PFSK-1 (cell line): ENCODE data around the gene PRDM16.

Experiments
- FOXP2 ChIP-seq: optimal IDR thresholded peaks from 2 replicates; pipeline ENCODE3; 2011; ENCODE audit warnings: borderline replicate concordance, control low read depth, inconsistent platforms; ENCODE audit not compliant: insufficient read depth; ENCODE audit errors: extremely low read length, extremely low read depth
- POLR2AphosphoS5 ChIP-seq: IDR thresholded peaks from 2 replicates; pipeline ENCODE4 v1.6.1; 2012; ENCODE audit warnings: low read depth, mild to moderate bottlenecking, control low read depth, low read length, moderate library complexity
- SIN3A ChIP-seq: IDR thresholded peaks from 2 replicates; pipeline ENCODE4 v1.6.1; 2012; ENCODE audit warnings: mild to moderate bottlenecking, low read length, moderate library complexity, borderline replicate concordance; ENCODE audit not compliant: insufficient read depth
- TAF1 ChIP-seq: IDR thresholded peaks from 2 replicates; pipeline ENCODE4 v1.6.1; 2012; ENCODE audit warnings: low read length, control low read depth, borderline replicate concordance; ENCODE audit not compliant: insufficient read depth
- TF ChIP-seq, protein P1 (sequence below), 2 experiments: IDR thresholded peaks; 2 replicates each; pipeline versions ENCODE4 v1.6.1 to v1.8.0; 2011 to 2012; ENCODE audit warnings: low read depth in 2 of 2, low read length in 2 of 2, control low read depth in 1 of 2, inconsistent platforms in 1 of 2, mild to moderate bottlenecking in 1 of 2, moderate library complexity in 1 of 2; ENCODE audit not compliant: insufficient read depth in 1 of 2

The PRDM16 gene

DNA sequence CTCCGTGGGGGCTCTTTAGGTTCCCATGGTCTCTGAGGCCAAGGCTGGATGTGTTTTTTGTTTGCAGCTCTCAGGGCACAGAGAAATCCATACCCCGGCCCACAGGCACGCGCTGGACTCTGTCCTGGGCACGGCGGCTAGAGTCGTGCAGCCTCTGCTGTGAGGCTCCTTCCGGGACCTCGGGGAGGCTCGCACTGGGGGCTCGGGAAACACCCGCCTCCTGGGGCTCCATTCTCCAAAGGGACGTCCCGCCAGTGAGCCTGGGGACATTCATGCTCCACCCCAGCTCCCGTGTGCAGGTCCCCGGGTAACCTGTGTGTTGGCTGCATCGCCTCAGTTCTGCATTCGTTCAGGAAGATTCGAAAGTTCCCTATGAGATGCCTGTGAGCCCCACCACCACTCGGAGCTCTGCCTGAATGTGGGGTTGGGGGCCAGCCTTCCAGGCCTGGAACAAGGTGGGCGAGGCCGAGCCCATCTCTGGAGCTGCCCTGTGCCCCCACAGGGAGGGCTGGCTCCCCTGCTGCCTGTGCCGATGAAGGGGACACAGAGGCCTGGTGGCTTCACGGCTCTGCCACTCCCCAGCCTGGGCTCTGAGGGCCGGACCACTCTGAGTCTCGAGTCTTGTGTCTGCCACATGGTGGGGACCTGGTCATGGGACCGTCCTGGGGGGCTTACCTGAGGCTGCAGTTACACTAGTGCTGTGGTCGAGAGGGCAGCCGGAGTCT, 203.5 kb downstream of the PRDM16 start:
- TF ChIP-seq POLR2AphosphoS5 = no peak
- TF ChIP-seq SIN3A = no peak
- TF ChIP-seq, protein P1, sequence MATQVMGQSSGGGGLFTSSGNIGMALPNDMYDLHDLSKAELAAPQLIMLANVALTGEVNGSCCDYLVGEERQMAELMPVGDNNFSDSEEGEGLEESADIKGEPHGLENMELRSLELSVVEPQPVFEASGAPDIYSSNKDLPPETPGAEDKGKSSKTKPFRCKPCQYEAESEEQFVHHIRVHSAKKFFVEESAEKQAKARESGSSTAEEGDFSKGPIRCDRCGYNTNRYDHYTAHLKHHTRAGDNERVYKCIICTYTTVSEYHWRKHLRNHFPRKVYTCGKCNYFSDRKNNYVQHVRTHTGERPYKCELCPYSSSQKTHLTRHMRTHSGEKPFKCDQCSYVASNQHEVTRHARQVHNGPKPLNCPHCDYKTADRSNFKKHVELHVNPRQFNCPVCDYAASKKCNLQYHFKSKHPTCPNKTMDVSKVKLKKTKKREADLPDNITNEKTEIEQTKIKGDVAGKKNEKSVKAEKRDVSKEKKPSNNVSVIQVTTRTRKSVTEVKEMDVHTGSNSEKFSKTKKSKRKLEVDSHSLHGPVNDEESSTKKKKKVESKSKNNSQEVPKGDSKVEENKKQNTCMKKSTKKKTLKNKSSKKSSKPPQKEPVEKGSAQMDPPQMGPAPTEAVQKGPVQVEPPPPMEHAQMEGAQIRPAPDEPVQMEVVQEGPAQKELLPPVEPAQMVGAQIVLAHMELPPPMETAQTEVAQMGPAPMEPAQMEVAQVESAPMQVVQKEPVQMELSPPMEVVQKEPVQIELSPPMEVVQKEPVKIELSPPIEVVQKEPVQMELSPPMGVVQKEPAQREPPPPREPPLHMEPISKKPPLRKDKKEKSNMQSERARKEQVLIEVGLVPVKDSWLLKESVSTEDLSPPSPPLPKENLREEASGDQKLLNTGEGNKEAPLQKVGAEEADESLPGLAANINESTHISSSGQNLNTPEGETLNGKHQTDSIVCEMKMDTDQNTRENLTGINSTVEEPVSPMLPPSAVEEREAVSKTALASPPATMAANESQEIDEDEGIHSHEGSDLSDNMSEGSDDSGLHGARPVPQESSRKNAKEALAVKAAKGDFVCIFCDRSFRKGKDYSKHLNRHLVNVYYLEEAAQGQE (IDR thresholded peaks at IDR 0.05; ENCODE audit: insufficient read depth in 1 of 2, low read depth in 2 of 2, low read length in 2 of 2) = no peak
- TF ChIP-seq TAF1 = no peak
- TF ChIP-seq FOXP2 = no peak

DNA sequence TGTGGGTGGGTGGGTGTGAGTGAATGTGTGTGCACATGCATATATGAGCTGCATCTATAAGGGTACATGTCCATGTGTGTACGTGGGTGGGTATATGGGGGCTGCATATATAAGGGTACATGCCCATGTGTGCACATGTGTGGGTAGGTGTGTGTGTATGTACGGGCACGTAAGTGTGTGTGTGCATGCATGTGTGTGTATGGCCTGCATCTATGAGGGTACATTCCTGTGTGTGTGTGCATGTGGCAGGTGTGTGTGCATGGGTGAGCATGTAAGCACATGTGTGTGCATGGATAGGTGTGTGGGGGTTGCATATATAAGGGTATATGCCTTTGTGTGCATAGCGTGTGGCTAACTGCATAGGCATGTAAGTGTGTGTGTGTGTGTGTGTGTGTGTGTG, 204.4 kb downstream of the PRDM16 start:
- no peak for TF ChIP-seq SIN3A
- no peak for TF ChIP-seq TAF1
- no peak for TF ChIP-seq POLR2AphosphoS5
- TF ChIP-seq, protein P1 (IDR thresholded peaks at IDR 0.05; ENCODE audit: insufficient read depth in 1 of 2, low read depth in 2 of 2, low read length in 2 of 2) = no peak
- TF ChIP-seq FOXP2 = no peak

DNA sequence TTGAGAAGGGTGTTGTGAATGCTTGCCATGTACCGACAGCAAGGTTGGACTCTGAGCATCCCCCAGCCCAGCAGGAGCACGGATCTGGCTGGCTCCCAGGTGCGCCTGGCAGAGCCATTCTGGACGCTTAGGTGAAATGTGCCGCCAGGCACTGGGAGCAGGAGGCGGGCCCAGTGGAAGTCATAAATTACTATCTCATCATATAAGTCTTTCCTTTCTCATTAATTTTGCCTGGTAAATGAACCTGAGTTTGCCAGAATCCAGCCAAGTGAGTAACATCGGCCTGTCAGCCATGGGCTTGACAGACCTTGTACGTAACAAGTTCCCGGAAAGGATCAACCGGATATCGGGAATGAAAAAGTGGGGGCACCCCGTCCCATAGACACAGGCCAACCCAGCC, 206.0 kb downstream of the PRDM16 start:
- TF ChIP-seq TAF1 (no peak), SIN3A (no peak), POLR2AphosphoS5 (no peak), FOXP2 (no peak)
- TF ChIP-seq, protein P1 (IDR thresholded peaks at IDR 0.05; ENCODE audit: insufficient read depth in 1 of 2, low read depth in 2 of 2, low read length in 2 of 2) = no peak

DNA sequence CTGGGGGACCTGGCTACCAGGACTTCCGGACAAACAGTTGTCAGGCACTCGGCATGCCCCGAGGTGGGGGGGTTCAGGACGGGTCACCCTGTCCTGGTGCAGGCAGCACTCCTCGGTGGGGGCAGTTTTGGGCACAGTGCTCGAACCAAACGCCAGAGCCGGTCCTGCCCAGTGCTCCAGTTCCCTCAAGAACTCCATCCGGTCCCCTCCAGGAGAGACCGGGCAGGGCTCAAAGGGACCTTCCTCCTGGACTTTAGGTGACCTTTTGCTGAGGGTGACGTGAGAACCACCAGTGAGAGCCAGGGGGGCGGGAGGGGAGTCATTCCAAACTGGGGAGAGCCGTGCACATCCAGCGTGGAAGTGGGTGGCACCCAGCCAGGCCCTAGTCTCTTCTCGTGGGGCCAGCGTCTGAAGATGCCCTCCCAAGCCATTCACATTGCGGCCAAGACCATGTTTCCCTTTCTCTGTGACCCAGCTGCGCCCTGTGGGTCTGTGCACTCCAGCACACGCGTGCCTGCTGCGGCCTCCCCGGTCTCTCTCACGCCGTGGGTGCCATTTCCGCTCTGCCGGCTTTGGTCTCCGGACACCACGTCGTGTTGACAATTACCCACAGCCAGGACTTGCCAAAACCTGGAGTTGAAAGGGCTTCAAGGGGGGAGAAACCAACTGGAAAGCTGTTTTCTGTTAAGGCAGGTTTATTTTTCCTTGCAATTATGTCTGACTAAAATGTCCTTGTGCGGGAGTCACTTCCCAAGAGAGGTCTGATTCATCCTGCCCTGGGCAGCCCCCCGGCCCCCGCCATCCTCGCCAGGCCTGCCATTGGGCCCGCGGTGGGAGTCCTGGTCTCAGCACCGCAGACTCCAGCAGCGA, 206.7 kb downstream of the PRDM16 start:
- TF ChIP-seq, protein P1 (IDR thresholded peaks at IDR 0.05; ENCODE audit: insufficient read depth in 1 of 2, low read depth in 2 of 2, low read length in 2 of 2) = no peak
- TF ChIP-seq FOXP2 (no peak), SIN3A (no peak), POLR2AphosphoS5 (no peak), TAF1 (no peak)
